Stimulated activated CD8-positive, alpha-beta memory T cell treated with anti-CD3 and anti-CD28 coated beads, Interleukin-7, amount 100 ng/mL, for 1 hour (primary cell): Measurements from ENCODE around the gene ROBO1.
"Not testable (repeated sequence)": the region's sequence is repeated elsewhere in the genome, so short reads cannot be mapped to it uniquely, and the experiment has no call there.

Experiments used
- DNase-seq, 2 donors: peaks; one replicate each; pipeline ENCODE4 v3.0.0-alpha.2; 2020; ENCODE audit warnings: low read depth in 2 of 2

Gene ROBO1

DNA sequence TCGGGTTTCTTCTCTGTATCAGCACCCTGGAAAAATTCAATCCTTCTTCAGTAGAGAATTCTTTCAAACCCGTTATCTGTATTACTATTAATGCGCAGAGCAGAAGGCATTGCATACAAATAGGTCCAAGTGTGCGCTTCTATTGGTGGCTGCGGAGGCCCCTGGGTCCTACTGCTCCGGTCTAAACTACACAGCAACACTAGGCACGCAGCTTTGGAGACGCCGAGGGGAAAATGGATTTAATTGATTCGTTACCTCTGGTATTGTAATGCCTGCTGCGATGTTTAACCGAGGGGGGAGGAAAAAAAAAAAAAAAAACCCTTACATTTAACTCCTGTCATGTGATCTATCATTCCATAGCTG, at the start of gene ROBO1:
ROBO1 (minus strand) TSS at position 94 of the 363 bp plus-strand sequence.
- no peak for DNase-seq

DNA sequence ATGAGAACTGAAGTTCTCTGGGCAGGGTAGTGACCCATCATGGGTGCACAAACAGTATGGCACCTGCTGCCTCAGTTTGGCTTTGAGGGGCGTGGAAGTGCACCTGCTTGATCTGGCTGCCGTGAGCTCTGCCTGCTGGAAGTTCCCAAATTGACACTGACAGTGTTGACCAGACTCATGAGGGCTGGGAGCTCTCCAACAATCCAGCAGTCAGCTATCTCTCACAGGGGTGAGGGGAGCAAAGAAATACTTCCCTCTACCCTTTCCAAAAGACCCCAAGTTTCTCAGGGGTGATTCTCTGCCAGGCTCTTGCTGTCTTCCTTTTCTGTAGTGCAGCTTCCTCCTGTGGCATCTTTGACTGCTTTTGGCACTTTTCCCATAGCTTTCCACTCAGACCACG, 49.4 kb upstream of the ROBO1 start:
- DNase-seq, result no peak

DNA sequence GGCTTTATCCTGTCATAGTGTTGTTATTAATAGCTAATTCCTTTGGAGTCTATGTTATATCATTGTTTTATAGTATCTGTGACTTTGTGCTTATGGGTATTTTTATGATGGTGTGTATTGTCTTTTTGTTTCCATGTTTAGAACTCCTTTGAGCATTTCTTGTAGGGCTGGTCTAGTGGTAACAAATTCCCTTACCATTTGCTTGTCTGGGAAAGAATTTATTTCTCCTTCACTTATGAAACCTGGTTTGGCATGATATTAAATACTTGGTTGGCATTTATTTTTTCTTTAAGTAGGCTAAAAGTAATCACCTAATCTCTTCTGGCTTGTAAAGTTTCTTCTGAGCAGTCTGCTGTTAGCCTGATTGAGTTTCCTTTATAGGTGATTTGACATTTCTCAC, 47.7 kb upstream of the ROBO1 start:
- DNase-seq, result no peak

DNA sequence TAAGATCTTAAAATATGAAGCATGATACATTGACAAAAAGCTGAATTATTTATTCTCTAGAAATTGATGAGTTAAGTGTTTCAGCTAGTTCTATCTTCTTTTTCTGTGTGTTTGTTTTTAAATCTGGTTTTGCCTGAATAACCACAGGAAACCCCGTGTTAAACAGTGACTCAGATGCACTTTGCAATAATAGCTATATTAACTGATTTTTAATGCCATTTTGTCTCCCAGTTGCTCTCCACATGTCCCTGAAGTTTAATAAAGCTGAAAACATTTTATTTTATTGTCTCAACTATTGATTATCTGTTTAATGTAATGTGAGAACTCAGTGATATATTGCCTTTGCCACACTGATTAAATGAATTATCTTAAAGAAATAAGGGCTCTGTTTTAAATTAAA, 42.8 kb upstream of the ROBO1 start:
- no peak for DNase-seq

DNA sequence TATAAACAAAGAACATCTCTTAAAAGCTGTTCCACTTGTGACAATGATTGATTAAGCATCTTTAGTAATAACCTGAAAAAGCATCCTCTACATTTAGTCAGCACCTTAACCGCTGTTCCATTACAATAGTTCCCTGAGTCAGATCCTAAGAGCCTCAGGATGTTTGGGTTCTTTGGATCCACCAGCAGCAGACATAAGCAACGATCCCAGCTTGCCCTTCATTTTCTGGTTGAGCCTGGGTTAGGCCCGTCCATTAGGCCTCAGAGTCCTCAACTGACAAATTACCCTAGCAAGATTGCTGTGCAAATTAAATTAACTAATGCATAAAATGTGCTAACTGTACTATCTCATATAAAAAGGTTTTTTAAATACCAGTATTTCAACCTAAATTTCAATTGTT, 42.3 kb upstream of the ROBO1 start:
- no peak for DNase-seq

DNA sequence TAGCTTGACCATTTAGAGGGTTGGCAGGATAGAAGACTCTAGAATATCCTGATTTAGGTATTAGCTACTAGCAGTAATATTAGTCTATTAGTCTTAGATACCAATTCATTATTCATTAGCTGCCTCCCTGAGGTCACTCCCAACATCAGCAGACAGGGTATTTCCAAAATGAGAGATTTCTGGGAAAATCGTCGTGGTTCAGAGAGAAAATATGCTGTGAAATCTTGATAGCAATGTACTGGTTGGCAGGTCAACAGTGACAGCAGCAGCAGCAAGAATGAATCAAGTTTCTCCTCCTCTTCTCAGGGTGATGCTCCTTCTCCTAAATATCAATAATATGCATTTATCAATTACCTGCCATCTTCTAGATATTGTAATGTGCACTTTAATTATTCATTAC, 41.3 kb upstream of the ROBO1 start:
- DNase-seq, result no peak

DNA sequence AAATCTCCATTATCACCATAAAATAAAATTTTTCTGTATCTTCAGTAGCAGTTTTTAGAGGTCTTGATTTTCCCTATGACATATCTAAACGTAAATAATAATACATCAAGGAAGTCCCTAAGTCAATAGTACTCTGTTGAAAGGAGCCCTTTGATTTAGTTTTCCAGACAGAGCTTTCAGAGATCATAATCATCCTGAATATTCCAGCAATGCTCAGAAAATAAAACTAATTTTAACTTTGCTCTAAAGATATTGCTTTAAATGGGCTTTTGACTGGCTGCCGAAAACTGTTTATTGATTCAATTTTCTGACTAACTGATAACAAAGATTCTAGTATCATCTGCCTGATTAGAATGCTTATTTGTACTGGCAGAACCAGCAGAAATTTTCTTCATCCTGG, 40.7 kb upstream of the ROBO1 start:
- no peak for DNase-seq

DNA sequence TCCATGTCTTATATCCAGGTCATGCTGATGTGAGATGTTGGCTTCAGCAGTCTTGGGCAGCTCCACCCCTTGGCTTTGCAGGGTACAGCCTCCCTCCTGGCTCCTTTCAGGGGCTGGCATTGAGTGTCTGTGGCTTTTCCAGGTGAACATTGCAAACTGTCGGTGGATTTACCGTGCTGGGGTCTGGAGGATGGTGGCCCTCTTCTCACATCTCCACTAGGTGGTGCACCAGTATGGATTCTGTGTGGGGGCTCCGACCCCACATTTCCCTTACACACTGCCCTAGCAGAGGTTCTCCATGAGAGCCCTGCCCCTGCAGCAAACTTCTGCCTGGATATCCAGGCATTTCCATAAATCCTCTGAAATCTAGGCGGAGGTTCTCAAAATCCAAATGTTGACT, 22.4 kb upstream of the ROBO1 start:
- DNase-seq, result not testable (repeated sequence)

DNA sequence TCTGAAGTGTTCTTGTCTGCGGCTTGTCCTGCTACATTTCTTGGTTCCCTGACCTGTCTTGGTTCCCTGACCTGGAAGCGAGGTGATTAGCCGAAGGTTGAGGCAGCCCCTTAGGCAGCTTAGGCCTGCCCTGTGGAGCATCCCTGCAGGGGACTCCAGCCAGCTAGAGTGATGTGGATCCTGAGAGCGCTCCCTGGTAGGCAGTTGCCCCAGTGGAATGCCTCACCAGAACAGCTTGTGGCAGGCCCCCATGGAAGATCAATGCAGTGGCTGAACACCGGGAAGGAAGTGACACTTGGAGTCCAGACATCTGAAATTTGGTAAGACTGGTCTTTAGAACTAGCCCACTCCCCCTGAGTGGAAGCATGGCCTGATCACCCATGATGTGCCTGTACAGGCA, 5.5 kb upstream of the ROBO1 start:
- DNase-seq, result no peak

DNA sequence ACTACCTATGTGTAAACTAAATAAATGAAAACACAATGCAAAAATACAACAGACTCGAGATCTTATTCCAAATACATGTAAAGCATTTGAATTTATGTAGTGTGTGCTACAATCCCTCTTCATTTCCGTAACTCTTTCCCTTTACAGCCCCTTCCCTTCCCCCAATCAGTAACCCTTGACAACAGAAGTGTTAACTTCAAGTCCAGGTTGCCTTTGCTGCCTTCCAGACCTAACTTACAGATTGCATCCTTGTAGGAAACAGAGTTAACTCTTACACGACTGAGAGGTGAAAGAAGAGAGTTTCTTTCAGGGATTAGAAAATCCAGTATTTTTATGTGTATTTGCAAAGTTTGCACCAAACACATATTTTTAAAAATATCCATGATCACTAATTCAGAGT, 1.4 kb upstream of the ROBO1 start:
- no peak for DNase-seq

DNA sequence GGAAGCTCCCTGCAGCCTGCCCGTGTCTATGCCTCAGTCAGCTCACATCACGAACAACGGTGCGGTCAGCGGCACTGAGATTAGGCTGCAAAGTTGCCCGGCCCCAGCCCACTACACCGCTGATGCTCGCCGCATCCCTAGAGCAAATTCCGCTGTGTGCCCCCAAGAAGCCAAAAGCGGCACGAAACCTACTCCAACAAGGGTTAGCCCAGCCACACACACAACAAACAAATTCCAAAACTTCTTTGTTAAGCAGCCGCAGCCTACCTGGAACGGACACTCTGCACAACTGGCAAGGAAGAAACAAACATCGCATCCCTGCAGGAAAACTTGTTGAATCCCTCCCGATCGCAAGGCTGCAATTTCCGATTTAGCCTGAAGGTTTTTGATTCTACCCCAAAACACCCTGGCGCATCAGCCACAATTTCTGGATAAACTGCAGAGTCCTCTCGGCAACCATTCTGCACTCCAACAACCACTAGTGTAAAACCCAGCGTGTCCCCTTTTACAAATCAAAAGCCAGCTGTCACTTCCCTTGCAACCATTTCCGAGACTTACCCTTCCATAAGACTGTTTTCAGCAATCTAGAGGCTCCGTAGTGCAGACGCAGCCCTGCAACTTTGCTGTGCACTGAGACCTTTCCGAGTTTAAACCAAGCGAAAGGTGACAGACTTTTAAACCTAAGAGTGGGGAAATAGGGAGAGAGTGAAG, 449 bp downstream of the ROBO1 start:
- no peak for DNase-seq

DNA sequence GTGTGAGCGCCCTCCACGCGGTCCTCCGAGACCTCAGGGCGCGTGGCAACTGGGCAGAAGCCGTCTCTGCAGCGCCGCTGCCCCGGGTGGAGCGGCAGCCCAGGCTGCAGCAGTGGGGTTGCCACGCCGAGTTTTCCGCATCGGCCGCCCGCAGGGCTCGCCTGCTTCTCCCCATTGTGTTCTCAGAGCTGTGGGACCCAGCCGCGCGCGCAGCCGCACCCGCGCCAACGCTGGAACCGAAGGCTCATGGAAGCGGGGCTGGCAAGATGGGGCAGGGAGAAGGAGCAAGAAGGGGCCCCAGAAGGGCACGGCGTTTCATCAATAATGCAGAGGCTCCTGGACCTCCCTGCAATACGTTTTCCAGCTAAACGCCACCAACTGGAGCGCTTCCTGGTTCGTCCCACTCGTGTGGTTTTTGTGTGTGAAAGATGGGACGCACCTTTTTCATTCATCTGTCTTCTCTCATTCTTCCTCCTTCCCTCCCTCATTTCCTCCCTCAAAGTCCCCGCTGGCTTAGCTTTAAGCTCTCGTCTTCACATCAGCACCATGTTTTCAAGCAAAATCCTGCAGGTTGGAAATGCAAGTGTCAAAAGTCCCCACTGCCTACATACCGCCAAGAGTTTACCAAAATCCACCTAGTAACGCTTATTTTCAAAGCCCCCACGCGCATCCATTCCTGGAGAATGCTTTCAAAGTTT, 1.2 kb downstream of the ROBO1 start:
- no peak for DNase-seq

DNA sequence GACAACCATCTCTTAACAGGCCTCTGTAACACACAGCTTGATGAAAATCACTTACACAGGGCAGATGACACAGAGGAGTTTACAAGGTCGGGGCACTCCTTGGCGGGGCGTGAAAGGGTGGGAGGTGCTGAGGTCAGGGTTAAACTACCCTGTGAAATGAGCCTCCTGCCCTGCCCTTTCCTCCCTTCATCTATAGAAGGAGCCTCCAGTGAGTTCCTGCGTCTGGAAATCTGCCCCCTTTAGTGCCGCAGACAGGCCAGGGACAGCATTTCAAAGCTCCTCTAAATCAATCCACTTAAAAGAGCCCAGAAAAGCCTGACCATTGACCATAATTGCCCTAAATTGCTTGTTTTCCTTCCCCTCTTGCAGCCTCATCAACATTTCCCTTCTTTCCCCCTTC, 1.9 kb downstream of the ROBO1 start:
- no peak for DNase-seq

DNA sequence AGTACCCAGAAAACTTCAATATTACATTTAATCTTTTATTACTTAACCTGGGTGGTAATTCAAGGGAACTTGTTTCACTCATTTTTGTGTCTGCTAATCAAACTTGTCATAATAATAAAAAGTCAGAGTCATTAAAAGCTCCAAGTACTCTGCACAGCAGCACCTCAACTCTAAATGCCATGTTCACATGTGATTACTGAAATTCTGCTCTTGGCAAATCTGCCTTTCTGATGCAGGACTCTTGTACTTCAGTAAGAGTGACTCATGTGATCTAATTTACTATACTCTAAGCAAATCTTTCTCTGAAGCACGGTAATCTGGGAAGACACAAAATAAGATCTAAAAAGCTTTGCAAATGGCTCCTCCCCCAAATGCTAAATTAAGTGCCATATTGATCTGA, 6.4 kb downstream of the ROBO1 start:
- DNase-seq, result no peak

DNA sequence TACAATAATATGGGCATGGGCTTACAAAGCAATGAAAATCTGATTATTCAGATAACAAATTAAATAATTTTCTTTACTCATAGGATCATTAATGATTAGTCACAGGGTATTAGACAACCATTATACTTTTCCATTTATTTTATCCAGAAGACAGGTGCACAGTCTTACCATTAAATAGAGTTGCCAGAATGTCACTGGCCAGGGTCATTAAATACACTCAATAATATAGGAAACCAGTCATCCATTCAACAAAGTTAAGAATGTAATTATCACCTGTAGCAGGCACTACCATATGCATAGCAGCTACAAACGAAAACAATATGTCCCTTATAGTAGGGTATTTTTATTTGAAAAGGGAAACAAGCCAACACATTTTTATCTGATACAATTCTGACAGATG, 16.1 kb downstream of the ROBO1 start:
- no peak for DNase-seq

DNA sequence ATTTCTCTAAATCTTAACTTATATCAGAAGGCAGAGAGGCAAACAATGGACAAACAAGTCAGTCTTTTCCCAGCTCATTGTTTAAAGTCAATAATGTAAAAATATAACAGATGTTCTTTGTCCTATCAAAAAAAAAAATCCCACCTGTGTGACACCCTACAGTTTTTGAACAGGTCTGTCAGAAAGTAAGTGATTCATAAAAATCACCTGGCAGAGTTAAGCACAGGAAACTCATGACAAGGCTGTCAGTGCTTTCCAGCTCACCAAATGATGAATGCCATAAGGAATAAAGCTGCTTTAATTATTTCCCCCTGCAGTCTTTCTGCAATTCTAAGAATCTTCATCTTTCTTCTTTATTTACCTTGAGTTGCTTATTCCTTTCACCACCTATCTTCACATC, 30.3 kb downstream of the ROBO1 start:
- DNase-seq, result no peak

DNA sequence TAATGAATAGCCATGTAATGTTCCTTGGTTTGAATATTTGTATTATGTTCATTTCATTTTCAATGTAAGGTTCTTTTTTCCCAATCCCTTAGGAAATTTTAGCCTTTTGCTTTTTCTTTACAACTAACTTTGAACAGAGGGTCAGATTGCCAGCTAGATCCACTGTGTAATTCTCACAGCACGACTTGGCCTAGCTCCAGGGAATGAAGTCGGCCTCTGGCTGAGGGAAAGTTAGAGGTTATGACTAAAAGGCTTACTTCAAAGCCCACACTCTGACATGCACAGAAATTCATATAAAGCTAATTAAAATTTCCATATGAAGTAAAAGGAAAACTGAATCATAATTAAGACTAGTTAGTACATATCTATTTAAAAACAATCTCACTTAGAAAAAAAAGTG, 38.7 kb downstream of the ROBO1 start:
- DNase-seq, result no peak

DNA sequence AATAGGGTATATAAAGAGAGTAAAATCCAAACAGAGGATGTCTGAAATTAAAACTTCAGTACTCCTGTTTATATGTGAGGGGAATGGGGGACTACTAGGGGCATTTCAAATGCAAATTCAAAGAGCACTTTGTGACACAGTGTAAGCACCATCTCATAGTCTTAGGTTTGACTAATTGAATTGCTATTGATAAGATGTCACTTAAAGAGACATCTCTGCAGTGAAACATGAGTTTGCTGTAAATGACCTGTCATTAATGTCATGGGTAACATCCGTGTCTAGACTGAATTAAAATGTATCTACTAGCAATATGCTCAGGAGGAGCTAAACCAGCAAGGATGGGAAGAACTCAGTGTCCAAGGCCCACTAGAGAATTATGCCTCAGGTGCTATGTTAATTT, 41.0 kb downstream of the ROBO1 start:
- DNase-seq, result no peak

DNA sequence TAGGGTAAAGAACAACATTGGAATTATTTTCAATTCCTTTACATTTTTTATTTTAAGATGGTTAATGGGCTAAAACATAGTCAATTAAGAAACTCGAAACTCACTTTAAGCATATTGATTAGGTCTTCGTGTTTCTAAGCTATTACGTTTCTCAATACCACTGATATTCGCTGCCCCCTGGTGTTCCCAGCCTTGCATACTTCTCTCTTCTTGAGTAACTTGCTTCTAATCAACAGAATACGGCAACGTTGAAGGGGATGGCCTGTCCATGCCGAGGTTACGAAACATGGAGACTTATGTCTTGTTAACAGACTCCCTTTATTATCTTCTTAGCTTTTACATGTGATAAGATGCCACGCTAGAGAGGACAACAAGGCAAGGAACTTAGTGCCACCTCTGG, 43.6 kb downstream of the ROBO1 start:
- no peak for DNase-seq

DNA sequence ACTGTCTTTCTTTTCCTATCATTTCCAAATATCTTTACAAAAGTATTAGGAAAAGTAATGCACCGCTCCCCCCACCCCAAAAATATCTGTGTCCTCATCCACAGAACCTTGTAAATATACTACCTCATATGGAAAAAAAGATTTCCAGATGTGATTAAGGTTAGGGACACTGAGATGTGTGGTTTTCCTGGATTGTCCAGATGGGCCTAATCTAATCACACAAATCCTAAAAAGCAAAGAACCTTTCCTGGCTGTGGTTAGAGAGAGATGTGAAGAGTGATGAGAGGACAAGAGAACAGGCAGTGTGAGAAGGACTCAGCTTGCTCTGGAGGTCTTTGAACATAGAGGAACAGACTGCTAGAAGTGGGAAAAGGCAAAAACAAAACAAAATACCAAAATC, 77.7 kb downstream of the ROBO1 start:
- DNase-seq, result no peak

DNA sequence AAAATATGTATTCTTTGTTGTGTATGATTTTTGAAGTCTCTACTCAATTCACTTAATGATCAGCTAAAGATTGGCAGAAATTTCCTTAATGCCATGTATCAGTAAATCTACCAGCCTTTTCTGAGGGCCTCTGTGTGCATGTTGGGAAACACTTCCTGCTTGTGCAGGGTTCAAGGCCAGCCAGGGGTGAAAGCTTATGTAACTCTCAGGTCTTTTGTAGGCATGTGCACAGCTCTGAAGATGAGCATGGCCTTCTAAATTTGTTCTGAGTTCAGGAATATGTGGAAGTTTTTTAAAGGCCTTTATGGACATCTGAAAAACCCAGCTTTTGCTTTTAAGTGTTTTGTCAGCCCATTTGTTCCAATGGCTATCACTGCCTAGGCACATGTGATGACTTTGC, 82.7 kb downstream of the ROBO1 start:
- no peak for DNase-seq

DNA sequence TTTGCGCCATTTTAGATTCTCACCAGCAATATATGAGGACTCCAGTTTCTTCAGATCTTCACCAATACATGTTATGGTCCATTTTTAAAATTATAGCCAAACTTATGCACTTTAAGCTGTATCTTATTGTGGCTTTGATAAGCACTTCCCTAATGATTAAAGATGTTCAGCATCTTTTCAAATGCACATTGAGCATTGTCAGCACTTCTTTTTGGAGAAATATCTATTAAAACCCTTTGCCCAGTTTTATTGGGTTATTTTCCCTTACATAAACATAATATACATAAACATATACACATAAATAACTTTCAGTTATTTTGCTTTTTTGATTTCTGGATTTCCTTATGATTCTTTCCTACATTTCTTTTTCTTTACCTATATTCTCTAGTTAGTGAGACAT, 83.8 kb downstream of the ROBO1 start:
- no peak for DNase-seq

DNA sequence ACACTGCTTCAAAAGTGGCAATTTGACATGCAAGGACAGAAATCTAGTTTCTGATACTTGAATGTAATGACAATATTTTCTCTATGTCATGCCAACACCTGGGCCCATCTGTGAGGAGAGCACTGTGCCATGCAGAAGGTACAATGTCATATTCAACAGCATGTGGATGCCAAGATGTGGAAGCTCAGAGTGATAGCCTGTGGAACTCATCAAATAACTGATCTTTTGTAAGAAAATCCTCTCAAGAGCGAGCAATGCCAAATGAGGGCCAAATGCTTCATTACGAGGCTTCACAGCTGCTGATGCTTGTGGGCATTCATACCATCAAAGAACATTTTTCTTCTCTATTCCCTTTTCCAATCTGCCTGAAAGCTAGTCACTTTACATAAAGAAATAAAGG, 95.1 kb downstream of the ROBO1 start:
- DNase-seq, result no peak

DNA sequence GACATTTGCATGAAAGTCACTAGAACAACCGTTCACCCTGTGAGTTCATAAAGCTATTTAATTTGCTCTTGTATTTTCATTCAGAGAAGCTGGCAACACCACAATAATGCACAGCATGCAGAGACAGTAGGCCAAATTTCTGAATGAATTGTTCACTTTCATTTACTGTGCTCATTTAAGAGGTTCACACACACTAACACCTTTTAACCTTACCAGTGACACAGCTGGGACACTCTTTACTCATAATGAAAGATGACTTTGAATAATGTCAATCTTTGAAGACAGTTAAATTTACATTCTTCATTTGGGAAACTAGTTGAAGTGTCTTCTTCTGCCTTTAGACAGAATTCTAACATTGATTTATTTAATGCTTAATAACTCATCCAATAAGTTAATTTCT, 95.7 kb downstream of the ROBO1 start:
- DNase-seq, result no peak
